ENCODE measurements around the gene KDM2B. TPM values are rescaled to one million over a fixed set of nuclear protein-coding genes. Genes with fewer than 3 reads are reported as not detected.

KDM2B gene
- total and polyA plus RNA-seq, 2 donors (not counting 1 experiment from before 2014, with no cell fraction given) = 108 to 126 TPM

DNA sequence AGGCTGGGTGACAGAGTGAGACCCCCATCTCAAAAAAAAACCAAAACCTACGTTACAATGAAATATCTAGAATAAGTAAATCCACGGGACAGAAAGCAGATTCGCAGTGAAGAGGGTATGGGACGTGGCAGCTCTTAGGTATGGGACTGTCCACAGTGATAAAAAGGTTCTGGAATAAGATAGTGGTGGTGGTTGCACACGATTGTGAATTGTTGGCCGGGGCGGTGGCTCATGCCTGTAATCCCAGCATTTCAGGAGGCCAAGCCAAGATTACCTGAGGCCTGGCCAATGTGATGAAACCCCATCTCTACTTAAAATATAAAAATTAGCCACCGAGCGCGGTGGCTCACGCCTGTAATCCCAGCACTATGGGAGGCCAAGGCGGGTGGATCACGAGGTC, 76.3 kb downstream of the KDM2B start:
- no peaks in the 10 kb centered on the region for H3K9me3 Mint-ChIP-seq (ENCODE audit: insufficient read depth)
- ChIA-PET CTCF (interaction anchor here (1.4 to 2.0 kb wide), 2 partner anchors 10 to 49 kb away, joined by 4 to 7 read pairs; no protein-coding TSS in a partner anchor), POLR2A (interaction anchor here (0.7 kb wide), 1 partner anchor 32 kb away, joined by 7 read pairs; no protein-coding TSS in a partner anchor)
- no peaks in the 10 kb centered on the region for H3K27me3 Mint-ChIP-seq
- Histone ChIP-seq H3K4me2 (replicated peaks; ENCODE audit: low read depth, low read length, poor library complexity, severe bottlenecking) (no peak overlapping the region), H2AFZ (ENCODE audit: insufficient read depth, low read depth, low read length, poor library complexity, severe bottlenecking) (no peak overlapping the region), H3K79me2 (ENCODE audit: control insufficient read depth, insufficient read depth, low read length) (peaks cover 28% of the 10 kb centered on the region), H3K4me1 (ENCODE audit: control insufficient read depth in 2 of 2, insufficient read depth in 2 of 2, low read length in 2 of 2) (peaks cover 4 to 10% of the 10 kb centered on the region in 2 donors), H3K27ac (ENCODE audit: low read length in 2 of 2) (no peak overlapping the region), H3K27me3 (replicated peaks in 1 of 4; ENCODE audit: control extremely low read depth in 1 of 4, control insufficient read depth in 3 of 4, insufficient read depth in 4 of 4, low read length in 3 of 4) (no peaks in the 10 kb centered on the region), H3K4me3 (ENCODE audit: control extremely low read depth in 1 of 5, extremely low read depth in 1 of 5, insufficient read depth in 1 of 5, low read depth in 2 of 5, low read length in 4 of 5) (no peak overlapping the region), H3K9ac (ENCODE audit: low read length) (no peak overlapping the region), H3K9me3 (ENCODE audit: control extremely low read depth in 1 of 3, control insufficient read depth in 2 of 3, insufficient read depth in 1 of 3, low read length in 2 of 3) (no peaks in the 10 kb centered on the region), H3K36me3 (replicated peaks in 1 of 2; ENCODE audit: control extremely low read depth in 1 of 2, control insufficient read depth in 1 of 2, extremely low read depth in 1 of 2, insufficient read depth in 2 of 2, low read length in 1 of 2) (peaks cover 0 to 38% of the 10 kb centered on the region in 2 experiments), H4K20me1 (ENCODE audit: control insufficient read depth, insufficient read depth, low read length, poor library complexity, severe bottlenecking) (peaks cover 9% of the 10 kb centered on the region)
- H3K4me3 Mint-ChIP-seq = no peak overlapping the region
- DNase-seq (no peak), ATAC-seq (ENCODE audit: low read depth) (no peak)
- H3K27ac Mint-ChIP-seq = no peak overlapping the region
- intact Hi-C loops (cut with micrococcal nuclease) = loop anchor here (5.0 kb wide), 1 partner anchor 163 kb away; the partner anchor contains the start of gene MORN3
- peaks cover 9% of the 10 kb centered on the region for H3K4me1 Mint-ChIP-seq
- no peak for TF ChIP-seq EZH2 (IDR thresholded peaks at IDR 0.05; ENCODE audit: borderline replicate concordance, insufficient read depth, low read depth, low read length, poor library complexity, severe bottlenecking)
- TF ChIP-seq, protein P1, sequence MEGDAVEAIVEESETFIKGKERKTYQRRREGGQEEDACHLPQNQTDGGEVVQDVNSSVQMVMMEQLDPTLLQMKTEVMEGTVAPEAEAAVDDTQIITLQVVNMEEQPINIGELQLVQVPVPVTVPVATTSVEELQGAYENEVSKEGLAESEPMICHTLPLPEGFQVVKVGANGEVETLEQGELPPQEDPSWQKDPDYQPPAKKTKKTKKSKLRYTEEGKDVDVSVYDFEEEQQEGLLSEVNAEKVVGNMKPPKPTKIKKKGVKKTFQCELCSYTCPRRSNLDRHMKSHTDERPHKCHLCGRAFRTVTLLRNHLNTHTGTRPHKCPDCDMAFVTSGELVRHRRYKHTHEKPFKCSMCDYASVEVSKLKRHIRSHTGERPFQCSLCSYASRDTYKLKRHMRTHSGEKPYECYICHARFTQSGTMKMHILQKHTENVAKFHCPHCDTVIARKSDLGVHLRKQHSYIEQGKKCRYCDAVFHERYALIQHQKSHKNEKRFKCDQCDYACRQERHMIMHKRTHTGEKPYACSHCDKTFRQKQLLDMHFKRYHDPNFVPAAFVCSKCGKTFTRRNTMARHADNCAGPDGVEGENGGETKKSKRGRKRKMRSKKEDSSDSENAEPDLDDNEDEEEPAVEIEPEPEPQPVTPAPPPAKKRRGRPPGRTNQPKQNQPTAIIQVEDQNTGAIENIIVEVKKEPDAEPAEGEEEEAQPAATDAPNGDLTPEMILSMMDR (IDR thresholded peaks at IDR 0.05) = no peak
- WGBS (ENCODE audit: insufficient coverage) = no CpG with 5 or more reads among the region's 13 CpGs

DNA sequence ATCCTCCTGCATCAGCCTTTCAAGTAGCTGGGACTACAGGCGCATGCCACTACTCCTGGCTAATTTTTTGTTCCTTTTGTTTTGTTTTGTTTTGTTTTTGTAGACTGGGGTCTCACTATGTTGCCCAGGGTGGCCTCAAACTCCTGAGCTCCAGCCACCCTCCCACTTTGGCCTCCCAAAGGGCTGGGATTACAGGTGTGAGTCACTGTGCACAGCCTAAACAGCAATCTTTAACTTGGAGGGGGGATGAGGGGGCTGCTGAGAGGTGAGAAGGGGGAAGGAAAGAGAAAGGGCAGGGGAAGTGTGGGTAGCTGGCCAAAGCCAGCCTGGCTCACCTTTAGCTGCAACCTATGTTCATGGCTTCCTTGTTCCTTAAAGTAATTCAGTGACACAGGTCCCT, 77.4 kb downstream of the KDM2B start:
- Mint-ChIP-seq H3K27ac (no peak overlapping the region), H3K4me1 (peaks cover 9% of the 10 kb centered on the region), H3K4me3 (no peak overlapping the region), H3K9me3 (ENCODE audit: insufficient read depth) (no peaks in the 10 kb centered on the region), H3K27me3 (no peaks in the 10 kb centered on the region)
- peaks cover 9% of the 10 kb centered on the region for H4K20me1 ChIP-seq (ENCODE audit: control insufficient read depth, insufficient read depth, low read length, poor library complexity, severe bottlenecking)
- H3K4me3 ChIP-seq (ENCODE audit: control extremely low read depth in 1 of 5, extremely low read depth in 1 of 5, insufficient read depth in 1 of 5, low read depth in 2 of 5, low read length in 4 of 5) = no peak overlapping the region
- WGBS (ENCODE audit: insufficient coverage) = no CpG with 5 or more reads among the region's 1 CpG
- TF ChIP-seq, protein P1 (IDR thresholded peaks at IDR 0.05) = no peak
- no peak for TF ChIP-seq EZH2 (IDR thresholded peaks at IDR 0.05; ENCODE audit: borderline replicate concordance, insufficient read depth, low read depth, low read length, poor library complexity, severe bottlenecking)
- no peak overlapping the region for H3K4me2 ChIP-seq (replicated peaks; ENCODE audit: low read depth, low read length, poor library complexity, severe bottlenecking)
- DNase-seq = no peak
- ChIA-PET CTCF (interaction anchor here (0.7 to 2.8 kb wide), 9 partner anchors 9 to 169 kb away, joined by 3 to 21 read pairs (median 4); partner anchors contain the start of gene MORN3), POLR2A (interaction anchor here (0.6 to 1.8 kb wide), 2 partner anchors 28 to 183 kb away, joined by 4 to 7 read pairs; no protein-coding TSS in a partner anchor)
- H3K4me1 ChIP-seq (ENCODE audit: control insufficient read depth in 2 of 2, insufficient read depth in 2 of 2, low read length in 2 of 2) = peaks cover 4 to 10% of the 10 kb centered on the region in 2 donors
- intact Hi-C loops (cut with micrococcal nuclease) = loop anchor here (5.0 kb wide), 1 partner anchor 164 kb away; the partner anchor contains the start of gene MORN3
- no peak overlapping the region for H3K9ac ChIP-seq (ENCODE audit: low read length)
- no peak overlapping the region for H2AFZ ChIP-seq (ENCODE audit: insufficient read depth, low read depth, low read length, poor library complexity, severe bottlenecking)
- no peaks in the 10 kb centered on the region for H3K27me3 ChIP-seq (replicated peaks in 1 of 4; ENCODE audit: control extremely low read depth in 1 of 4, control insufficient read depth in 3 of 4, insufficient read depth in 4 of 4, low read length in 3 of 4)
- no peak for ATAC-seq (ENCODE audit: low read depth)
- peaks cover 0 to 28% of the 10 kb centered on the region in 2 experiments for H3K36me3 ChIP-seq (replicated peaks in 1 of 2; ENCODE audit: control extremely low read depth in 1 of 2, control insufficient read depth in 1 of 2, extremely low read depth in 1 of 2, insufficient read depth in 2 of 2, low read length in 1 of 2)
- no peak overlapping the region for H3K27ac ChIP-seq (ENCODE audit: low read length in 2 of 2)
- H3K79me2 ChIP-seq (ENCODE audit: control insufficient read depth, insufficient read depth, low read length) = peaks cover 25% of the 10 kb centered on the region
- H3K9me3 ChIP-seq (ENCODE audit: control extremely low read depth in 1 of 3, control insufficient read depth in 2 of 3, insufficient read depth in 1 of 3, low read length in 2 of 3) = no peaks in the 10 kb centered on the region
